RWPE2 (cell line): ENCODE data around the gene RALGPS2.

ENCODE experiments used
- ATAC-seq: fragments of 200-7000 bp; cut with Tn5 transposase; 3 replicates; pipeline ENCODE4 v1.9.1; 2021; ENCODE audit warnings: low read depth
- DNase-seq: peaks from one replicate; pipeline ENCODE4 v3.0.0-alpha.2; 2020; ENCODE audit warnings: low spot score
- H3K27ac ChIP-seq: fragments of 450-650 bp; 2 replicates; pipeline ENCODE4 v1.5.1; 2017; ENCODE audit warnings: mild to moderate bottlenecking; ENCODE audit not compliant: poor library complexity, severe bottlenecking
- H3K27me3 ChIP-seq: fragments of 250-450 bp; sonication (Bioruptor Pico); 2 replicates; pipeline ENCODE4 v1.5.1; 2021; ENCODE audit warnings: mild to moderate bottlenecking, moderate library complexity; ENCODE audit not compliant: insufficient read depth, poor library complexity, severe bottlenecking
- H3K36me3 ChIP-seq: fragments of 250-450 bp; sonication (Bioruptor Pico); 2 replicates; pipeline ENCODE4 v1.5.1; 2020; ENCODE audit warnings: low read depth, mild to moderate bottlenecking, moderate library complexity
- H3K4me1 ChIP-seq: fragments of 250-450 bp; sonication (Bioruptor Pico); 2 replicates; pipeline ENCODE4 v1.5.1; 2021; ENCODE audit warnings: mild to moderate bottlenecking, moderate library complexity; ENCODE audit not compliant: insufficient read depth, poor library complexity, severe bottlenecking
- H3K4me3 ChIP-seq: fragments of 250-450 bp; sonication (Bioruptor Pico); 2 replicates; pipeline ENCODE4 v1.5.1; 2021; ENCODE audit warnings: mild to moderate bottlenecking, moderate library complexity; ENCODE audit not compliant: severe bottlenecking
- H3K9me3 ChIP-seq: fragments of 250-450 bp; sonication (Bioruptor Pico); 2 replicates; pipeline ENCODE4 v1.5.1; 2021; ENCODE audit warnings: mild to moderate bottlenecking, moderate library complexity; ENCODE audit not compliant: severe bottlenecking
- TF ChIP-seq, protein P1 (sequence below): fragments of 450-650 bp; IDR thresholded peaks from one replicate; pipeline ENCODE4 v1.5.1; 2017; ENCODE audit warnings: mild to moderate bottlenecking, moderate library complexity; ENCODE audit not compliant: poor library complexity, severe bottlenecking

Gene RALGPS2

GRCh38 chr1:178932552-178932906 lies 207.5 kb downstream of the RALGPS2 start:
- H3K27me3 ChIP-seq: no peaks in the 10 kb centered on the region
- no peaks in the 10 kb centered on the region for H3K4me1 ChIP-seq
- TF ChIP-seq, protein P1, sequence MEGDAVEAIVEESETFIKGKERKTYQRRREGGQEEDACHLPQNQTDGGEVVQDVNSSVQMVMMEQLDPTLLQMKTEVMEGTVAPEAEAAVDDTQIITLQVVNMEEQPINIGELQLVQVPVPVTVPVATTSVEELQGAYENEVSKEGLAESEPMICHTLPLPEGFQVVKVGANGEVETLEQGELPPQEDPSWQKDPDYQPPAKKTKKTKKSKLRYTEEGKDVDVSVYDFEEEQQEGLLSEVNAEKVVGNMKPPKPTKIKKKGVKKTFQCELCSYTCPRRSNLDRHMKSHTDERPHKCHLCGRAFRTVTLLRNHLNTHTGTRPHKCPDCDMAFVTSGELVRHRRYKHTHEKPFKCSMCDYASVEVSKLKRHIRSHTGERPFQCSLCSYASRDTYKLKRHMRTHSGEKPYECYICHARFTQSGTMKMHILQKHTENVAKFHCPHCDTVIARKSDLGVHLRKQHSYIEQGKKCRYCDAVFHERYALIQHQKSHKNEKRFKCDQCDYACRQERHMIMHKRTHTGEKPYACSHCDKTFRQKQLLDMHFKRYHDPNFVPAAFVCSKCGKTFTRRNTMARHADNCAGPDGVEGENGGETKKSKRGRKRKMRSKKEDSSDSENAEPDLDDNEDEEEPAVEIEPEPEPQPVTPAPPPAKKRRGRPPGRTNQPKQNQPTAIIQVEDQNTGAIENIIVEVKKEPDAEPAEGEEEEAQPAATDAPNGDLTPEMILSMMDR: no peak
- H3K27ac ChIP-seq: no peak overlapping the region
- H3K4me3 ChIP-seq: no peak overlapping the region
- ATAC-seq (no peak), DNase-seq (no peak)
- H3K9me3 ChIP-seq: no peaks in the 10 kb centered on the region
- no peaks in the 10 kb centered on the region for H3K36me3 ChIP-seq

DNA sequence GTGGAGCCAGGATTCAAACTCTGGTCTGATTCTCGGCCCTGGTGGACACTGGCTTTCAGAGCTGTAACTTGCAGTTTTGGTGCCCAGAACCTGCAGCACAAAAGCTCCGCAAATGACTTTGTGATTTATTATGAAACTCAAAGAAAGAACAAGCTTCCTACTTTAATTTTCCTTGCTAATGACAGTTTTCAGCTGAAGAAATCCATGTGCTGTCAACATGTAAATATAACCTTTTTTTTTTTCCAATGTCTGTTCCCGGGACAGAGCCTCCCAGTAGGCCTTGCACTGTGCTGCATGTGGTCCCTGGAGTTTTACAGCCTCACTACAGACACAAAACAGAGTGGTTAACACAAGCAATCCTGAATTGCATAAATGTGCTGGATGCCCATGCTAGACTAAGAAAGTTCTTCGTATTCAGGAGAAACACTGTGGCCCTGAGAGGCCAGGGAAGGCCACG lies 208.1 kb downstream of the RALGPS2 start:
- H3K4me3 ChIP-seq: no peak overlapping the region
- TF ChIP-seq, protein P1: no peak
- no peak overlapping the region for H3K27ac ChIP-seq
- H3K9me3 ChIP-seq: no peaks in the 10 kb centered on the region
- ATAC-seq (no peak), DNase-seq (no peak)
- H3K27me3 ChIP-seq: no peaks in the 10 kb centered on the region
- no peaks in the 10 kb centered on the region for H3K4me1 ChIP-seq
- no peaks in the 10 kb centered on the region for H3K36me3 ChIP-seq

DNA sequence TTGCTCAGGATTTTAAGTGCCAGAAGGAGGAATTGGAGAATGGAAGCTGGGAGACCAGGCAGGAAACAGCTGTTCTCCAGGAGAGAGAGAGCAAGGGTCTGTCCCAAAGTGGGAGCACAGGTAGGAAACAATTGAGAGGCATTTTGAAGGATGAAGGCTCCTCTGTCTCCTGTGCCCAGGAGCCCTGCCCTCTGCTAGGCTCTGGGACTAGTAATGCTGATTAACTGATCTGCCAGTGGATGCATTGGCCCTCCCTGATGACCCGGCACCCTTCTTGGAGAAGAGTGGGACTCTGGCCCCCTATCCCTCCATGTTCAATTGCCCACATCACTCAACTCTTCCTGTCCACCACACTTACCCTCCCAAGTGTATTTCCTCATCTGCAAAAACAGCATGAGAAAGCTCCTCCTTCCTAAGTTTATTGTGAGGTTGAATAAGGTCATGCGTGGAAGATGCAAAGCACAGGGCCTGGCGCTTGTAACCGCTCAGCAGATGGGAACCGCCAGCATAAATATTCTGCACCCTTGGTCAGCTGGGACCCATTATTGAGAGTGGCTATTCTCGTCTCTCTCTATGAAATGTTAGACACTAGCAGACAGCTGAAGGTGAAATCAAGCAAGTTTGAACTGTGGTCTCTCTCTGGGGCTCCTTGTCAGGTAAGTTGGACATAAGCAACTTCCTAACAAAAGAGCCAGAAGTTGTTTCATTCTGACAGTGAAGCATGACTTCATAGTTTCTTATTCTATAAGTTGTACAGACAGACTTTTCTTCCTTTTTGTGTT lies 208.9 kb downstream of the RALGPS2 start:
- H3K4me3 ChIP-seq: no peak overlapping the region
- DNase-seq (no peak), ATAC-seq (no peak)
- TF ChIP-seq, protein P1: no peak
- no peaks in the 10 kb centered on the region for H3K27me3 ChIP-seq
- no peak overlapping the region for H3K27ac ChIP-seq
- no peaks in the 10 kb centered on the region for H3K4me1 ChIP-seq
- H3K36me3 ChIP-seq: no peaks in the 10 kb centered on the region
- no peaks in the 10 kb centered on the region for H3K9me3 ChIP-seq

DNA sequence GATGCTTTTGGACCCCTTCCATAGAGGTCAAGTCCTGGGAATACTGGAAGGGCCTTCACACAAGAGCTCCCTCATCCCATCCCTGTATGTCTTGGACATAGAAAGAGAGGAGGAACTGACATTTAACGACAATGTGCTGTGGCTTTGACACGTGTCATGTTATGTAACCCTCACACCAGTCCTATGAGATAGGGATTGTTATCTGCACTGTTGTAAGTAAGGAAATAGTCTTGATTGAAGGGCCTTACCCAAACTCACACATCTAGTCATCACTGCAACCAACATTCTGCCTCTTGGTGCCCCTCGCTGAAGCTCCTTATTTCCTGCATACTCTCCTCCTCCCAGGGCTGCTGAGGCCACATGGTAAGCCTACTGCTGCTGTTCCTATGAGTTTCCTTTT lies 209.5 kb downstream of the RALGPS2 start:
- ATAC-seq: no peak
- TF ChIP-seq, protein P1: no peak
- no peaks in the 10 kb centered on the region for H3K27me3 ChIP-seq
- H3K4me1 ChIP-seq: no peaks in the 10 kb centered on the region
- no peak overlapping the region for H3K27ac ChIP-seq
- no peaks in the 10 kb centered on the region for H3K9me3 ChIP-seq
- no peak overlapping the region for H3K4me3 ChIP-seq
- H3K36me3 ChIP-seq: no peaks in the 10 kb centered on the region
- DNase-seq: no peak

GRCh38 chr1:178935610-178936009 lies 210.6 kb downstream of the RALGPS2 start:
- Histone ChIP-seq H3K9me3 (no peaks in the 10 kb centered on the region), H3K36me3 (no peaks in the 10 kb centered on the region), H3K27ac (no peak overlapping the region), H3K4me1 (no peaks in the 10 kb centered on the region), H3K27me3 (no peaks in the 10 kb centered on the region), H3K4me3 (no peak overlapping the region)
- ATAC-seq: no peak
- DNase-seq: no peak
- TF ChIP-seq, protein P1: no peak
